Endodermal cell (in vitro differentiated cells): ENCODE measurements around the gene ZMIZ1. TPM values are rescaled to one million over a fixed set of nuclear protein-coding genes. Genes with fewer than 3 reads are reported as not detected.

Source experiments
- DNase-seq: peaks from one replicate; pipeline ENCODE4 v3.0.0-alpha.2; 2017
- H3K27ac ChIP-seq: 2 replicates; pipeline ENCODE4 v1.5.1; 2013; ENCODE audit warnings: mild to moderate bottlenecking, low read depth, low read length, moderate library complexity
- H3K27me3 ChIP-seq: 2 replicates; pipeline ENCODE4 v1.6.1; 2013; ENCODE audit warnings: mild to moderate bottlenecking, low read length, moderate library complexity; ENCODE audit not compliant: insufficient read depth, control insufficient read depth, poor library complexity, severe bottlenecking
- H3K36me3 ChIP-seq: 2 replicates; pipeline ENCODE4 v1.7.0; 2013; ENCODE audit warnings: mild to moderate bottlenecking, low read length, moderate library complexity; ENCODE audit not compliant: control insufficient read depth, insufficient read depth
- H3K4me1 ChIP-seq: one replicate; pipeline ENCODE4 v1.7.0; 2013; ENCODE audit warnings: low read length; ENCODE audit not compliant: control insufficient read depth, insufficient read depth
- H3K4me3 ChIP-seq: 2 replicates; pipeline ENCODE4 v1.5.1; 2013; ENCODE audit warnings: mild to moderate bottlenecking, low read length, moderate library complexity
- H3K9ac ChIP-seq: 2 replicates; pipeline ENCODE4 v1.6.1; 2013; ENCODE audit warnings: mild to moderate bottlenecking, low read length, moderate library complexity; ENCODE audit not compliant: poor library complexity, severe bottlenecking; ENCODE audit errors: extremely low read depth
- H3K9me3 ChIP-seq: 2 replicates; pipeline ENCODE4 v1.6.1; 2013; ENCODE audit warnings: mild to moderate bottlenecking, low read length, moderate library complexity; ENCODE audit not compliant: control insufficient read depth
- H3K27ac Mint-ChIP-seq: 2 replicates; pipeline ENCODE4 v1.8.0; 2020; ENCODE audit warnings: mixed read lengths
- H3K27me3 Mint-ChIP-seq: 2 replicates; pipeline ENCODE4 v1.8.0; 2021; ENCODE audit warnings: mild to moderate bottlenecking, mixed read lengths; ENCODE audit not compliant: insufficient read depth
- H3K36me3 Mint-ChIP-seq: 2 replicates; pipeline ENCODE4 v1.8.0; 2020; ENCODE audit warnings: low read depth, mixed read lengths
- H3K4me1 Mint-ChIP-seq: 2 replicates; pipeline ENCODE4 v1.8.0; 2020; ENCODE audit warnings: mixed read lengths
- H3K4me3 Mint-ChIP-seq: 2 replicates; pipeline ENCODE4 v1.8.0; 2020; ENCODE audit warnings: mild to moderate bottlenecking, moderate library complexity, mixed read lengths
- H3K9me3 Mint-ChIP-seq: 2 replicates; pipeline ENCODE4 v1.8.0; 2020; ENCODE audit warnings: mild to moderate bottlenecking, mixed read lengths
- CTCF ChIP-seq: fragments of 200-600 bp; sonication (generic); conservative IDR thresholded peaks from 2 replicates; pipeline ENCODE4 v1.5.0; 2021; ENCODE audit warnings: antibody characterized with exemption, mild to moderate bottlenecking
- WGBS, 2 experiments: methylation state at CpG; one replicate each; pipeline versions ENCODE4 v1.1.5 to v1.1.7; 2013; ENCODE audit warnings: missing lambda C conversion rate in 2 of 2, mixed read lengths in 1 of 2; ENCODE audit not compliant: insufficient coverage in 1 of 2, insufficient read length in 1 of 2; 5-methylcytosine and 5-hydroxymethylcytosine counted together
- total RNA-seq, 2 donors: library from RNA; stranded (reverse); fragmentation: NEBNext Ultra II Directional in 1 of 2; extraction: Animal tissue kit (Norgen Biotek cat#: 25700) in 1 of 2; gene quantifications; 2 replicates in 1 of 2; 3 replicates in 1 of 2; pipeline ENCODE4 v1.2.1, GENCODE V29; 2021

The ZMIZ1 gene
- total RNA-seq, 2 donors from 2014 or later: 65.3 to 67.5 TPM

DNA sequence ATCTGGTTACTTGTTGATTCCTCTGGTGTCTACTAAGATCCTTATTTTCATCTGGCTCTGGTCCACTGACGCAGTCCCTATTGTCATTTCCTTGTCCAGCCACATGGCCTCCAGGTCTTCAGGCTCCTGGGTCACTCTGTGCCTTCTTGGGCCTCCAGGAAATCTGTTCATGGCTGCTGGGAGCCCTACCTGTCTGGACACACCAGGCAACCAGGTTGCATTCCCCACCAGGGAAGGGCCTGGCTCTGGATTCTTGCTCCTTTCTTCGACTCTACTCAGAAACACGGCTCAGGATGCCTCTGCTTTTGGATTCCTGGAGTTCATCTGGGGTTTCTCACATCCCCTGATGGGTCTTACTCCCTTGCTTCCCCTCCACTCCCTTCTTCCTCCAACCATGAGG, 270.5 kb downstream of the ZMIZ1 start:
- 96 to 100% methylated on average over 3 of the region's 3 CpGs for WGBS, 2 experiments
- no peak overlapping the region for H3K27ac ChIP-seq
- H3K27ac Mint-ChIP-seq: no peak overlapping the region
- peaks cover 4% of the 10 kb centered on the region for H3K9me3 Mint-ChIP-seq
- no peaks in the 10 kb centered on the region for H3K27me3 ChIP-seq
- H3K4me1 ChIP-seq: peaks cover 8% of the 10 kb centered on the region
- H3K4me3 ChIP-seq: no peak overlapping the region
- peaks cover 18% of the 10 kb centered on the region for H3K27me3 Mint-ChIP-seq
- no peak for DNase-seq
- no peaks in the 10 kb centered on the region for H3K36me3 ChIP-seq
- H3K9me3 ChIP-seq: no peaks in the 10 kb centered on the region
- H3K4me3 Mint-ChIP-seq: no peak overlapping the region
- peaks cover 22% of the 10 kb centered on the region for H3K4me1 Mint-ChIP-seq
- H3K36me3 Mint-ChIP-seq: no peaks in the 10 kb centered on the region
- no peak overlapping the region for H3K9ac ChIP-seq
- no peak for TF ChIP-seq CTCF

- WGBS, 2 experiments: 86 to 96% methylated on average over 5 of the region's 5 CpGs
- Mint-ChIP-seq H3K36me3 (no peaks in the 10 kb centered on the region), H3K9me3 (peaks cover 4% of the 10 kb centered on the region), H3K4me1 (peaks cover 27% of the 10 kb centered on the region), H3K27ac (no peak overlapping the region), H3K27me3 (peaks cover 18% of the 10 kb centered on the region), H3K4me3 (no peak overlapping the region)
- Histone ChIP-seq H3K27me3 (no peaks in the 10 kb centered on the region), H3K36me3 (no peaks in the 10 kb centered on the region), H3K9me3 (no peaks in the 10 kb centered on the region), H3K4me1 (peaks cover 13% of the 10 kb centered on the region), H3K27ac (no peak overlapping the region), H3K4me3 (no peak overlapping the region), H3K9ac (no peak overlapping the region)
- TF ChIP-seq CTCF: no peak
- DNase-seq: no peak
Measured at GRCh38 chr10:79340646-79341244, 272.0 kb downstream of the ZMIZ1 start.

- no peak for TF ChIP-seq CTCF
- Histone ChIP-seq H3K4me3 (no peak overlapping the region), H3K36me3 (no peaks in the 10 kb centered on the region), H3K27ac (no peak overlapping the region), H3K9ac (no peak overlapping the region), H3K9me3 (no peaks in the 10 kb centered on the region), H3K4me1 (peaks cover 18% of the 10 kb centered on the region), H3K27me3 (no peaks in the 10 kb centered on the region)
- H3K4me1 Mint-ChIP-seq: peaks cover 17% of the 10 kb centered on the region
- H3K27me3 Mint-ChIP-seq: peaks cover 18% of the 10 kb centered on the region
- H3K36me3 Mint-ChIP-seq: no peaks in the 10 kb centered on the region
- H3K27ac Mint-ChIP-seq: no peak overlapping the region
- peak; percentile 22 for DNase-seq
- WGBS, 2 experiments: 92 to 95% methylated on average over 5 of the region's 5 CpGs
- peaks cover 2% of the 10 kb centered on the region for H3K9me3 Mint-ChIP-seq
- H3K4me3 Mint-ChIP-seq: no peak overlapping the region
Measured at GRCh38 chr10:79342295-79342761, 273.6 kb downstream of the ZMIZ1 start.
